Activated naive CD8-positive, alpha-beta T cell treated with anti-CD3 and anti-CD28 coated beads, Interleukin-2, amount 50 U/mL, for 24 hours (primary cell): ENCODE results near the gene FDXR.

Experiments used
- ATAC-seq: fragments of 150-1000 bp; cut with Tn5 transposase; one replicate; pipeline ENCODE4 v1.10.0; 2021
- DNase-seq: peaks from one replicate; pipeline ENCODE4 v3.0.0; 2021
- H3K27ac Mint-ChIP-seq: one replicate; pipeline ENCODE4 v1.8.0; 2021; ENCODE audit warnings: mild to moderate bottlenecking, mixed read lengths
- H3K27me3 Mint-ChIP-seq: one replicate; pipeline ENCODE4 v1.8.0; 2021; ENCODE audit warnings: mixed read lengths
- H3K36me3 Mint-ChIP-seq: one replicate; pipeline ENCODE4 v1.8.0; 2021; ENCODE audit warnings: low read depth, mixed read lengths
- H3K4me1 Mint-ChIP-seq: one replicate; pipeline ENCODE4 v1.8.0; 2021; ENCODE audit warnings: mixed read lengths
- H3K4me3 Mint-ChIP-seq: one replicate; pipeline ENCODE4 v1.8.0; 2021; ENCODE audit warnings: mild to moderate bottlenecking, moderate library complexity, mixed read lengths
- H3K9me3 Mint-ChIP-seq: one replicate; pipeline ENCODE4 v1.8.0; 2021; ENCODE audit warnings: mixed read lengths

Gene FDXR

GRCh38 chr17:74860229-74860871 is 12.4 kb downstream of the FDXR start:
- Mint-ChIP-seq H3K9me3 (no peaks in the 10 kb centered on the region), H3K27me3 (peaks cover 51% of the 10 kb centered on the region), H3K4me1 (peaks cover 10% of the 10 kb centered on the region), H3K27ac (no peak overlapping the region), H3K36me3 (no peaks in the 10 kb centered on the region), H3K4me3 (peak overlapping the region; percentile 45)
- DNase-seq: no peak
- no peak for ATAC-seq

- ATAC-seq: no peak
- no peak for DNase-seq
- peaks cover 56% of the 10 kb centered on the region for H3K27me3 Mint-ChIP-seq
Measured at GRCh38 chr17:74859459-74860228, 13.2 kb downstream of the FDXR start, which contains the start of gene GRIN2C. GRIN2C (minus strand) TSS chr17:74859885; CDS start chr17:74855092, 4,793 bp downstream.

GRCh38 chr17:74858672-74859458 is 13.9 kb downstream of the FDXR start:
- H3K9me3 Mint-ChIP-seq: no peaks in the 10 kb centered on the region
- DNase-seq (no peak), ATAC-seq (no peak)
- no peak overlapping the region for H3K4me3 Mint-ChIP-seq
- peaks cover 61% of the 10 kb centered on the region for H3K27me3 Mint-ChIP-seq
- H3K4me1 Mint-ChIP-seq: peaks cover 10% of the 10 kb centered on the region
- no peaks in the 10 kb centered on the region for H3K36me3 Mint-ChIP-seq
- H3K27ac Mint-ChIP-seq: no peak overlapping the region

More at GRCh38 chr17:74859459-74860228, 13.2 kb downstream of the FDXR start, which contains the start of gene GRIN2C:
- Mint-ChIP-seq H3K36me3 (no peaks in the 10 kb centered on the region), H3K9me3 (no peaks in the 10 kb centered on the region), H3K27ac (no peak within 1 kb of the TSS), H3K4me1 (peaks cover 10% of the 10 kb centered on the region), H3K4me3 (peak within 1 kb of the TSS; percentile 45)

- no peaks in the 10 kb centered on the region for H3K9me3 Mint-ChIP-seq
- no peak for ATAC-seq
- DNase-seq: no peak
- peaks cover 13% of the 10 kb centered on the region for H3K4me1 Mint-ChIP-seq
- peaks cover 68% of the 10 kb centered on the region for H3K27me3 Mint-ChIP-seq
- H3K36me3 Mint-ChIP-seq: no peaks in the 10 kb centered on the region
- H3K4me3 Mint-ChIP-seq: no peak overlapping the region
- no peak overlapping the region for H3K27ac Mint-ChIP-seq
Measured at GRCh38 chr17:74857191-74857590, 15.6 kb downstream of the FDXR start.

GRCh38 chr17:74856112-74856511 is 16.7 kb downstream of the FDXR start:
- ATAC-seq: no peak
- no peaks in the 10 kb centered on the region for H3K36me3 Mint-ChIP-seq
- H3K27me3 Mint-ChIP-seq: peaks cover 66% of the 10 kb centered on the region
- H3K27ac Mint-ChIP-seq: no peak overlapping the region
- H3K4me3 Mint-ChIP-seq: no peak overlapping the region
- H3K9me3 Mint-ChIP-seq: no peaks in the 10 kb centered on the region
- peaks cover 8% of the 10 kb centered on the region for H3K4me1 Mint-ChIP-seq
- DNase-seq: no peak

- Mint-ChIP-seq H3K27ac (no peak overlapping the region), H3K4me1 (peaks cover 6% of the 10 kb centered on the region), H3K4me3 (no peak overlapping the region), H3K27me3 (peaks cover 66% of the 10 kb centered on the region), H3K36me3 (no peaks in the 10 kb centered on the region), H3K9me3 (no peaks in the 10 kb centered on the region)
- DNase-seq (no peak), ATAC-seq (no peak)
Measured at GRCh38 chr17:74855323-74855722, 17.5 kb downstream of the FDXR start.

- H3K27me3 Mint-ChIP-seq: peaks cover 62% of the 10 kb centered on the region
- ATAC-seq (no peak), DNase-seq (no peak)
- no peaks in the 10 kb centered on the region for H3K9me3 Mint-ChIP-seq
- no peak overlapping the region for H3K4me3 Mint-ChIP-seq
- H3K36me3 Mint-ChIP-seq: no peaks in the 10 kb centered on the region
- H3K27ac Mint-ChIP-seq: no peak overlapping the region
- peaks cover 4% of the 10 kb centered on the region for H3K4me1 Mint-ChIP-seq
Measured at GRCh38 chr17:74854792-74855191, 18.0 kb downstream of the FDXR start.

GRCh38 chr17:74853669-74854068 is 19.1 kb downstream of the FDXR start:
- ATAC-seq (no peak), DNase-seq (no peak)
- peaks cover 55% of the 10 kb centered on the region for H3K27me3 Mint-ChIP-seq
- H3K4me3 Mint-ChIP-seq: no peak overlapping the region
- H3K36me3 Mint-ChIP-seq: no peaks in the 10 kb centered on the region
- peaks cover 3% of the 10 kb centered on the region for H3K4me1 Mint-ChIP-seq
- no peak overlapping the region for H3K27ac Mint-ChIP-seq
- H3K9me3 Mint-ChIP-seq: no peaks in the 10 kb centered on the region

GRCh38 chr17:74853048-74853397 is 19.8 kb downstream of the FDXR start:
- ATAC-seq (no peak), DNase-seq (no peak)
- Mint-ChIP-seq H3K9me3 (no peaks in the 10 kb centered on the region), H3K27me3 (peaks cover 52% of the 10 kb centered on the region), H3K27ac (no peak overlapping the region), H3K4me1 (peaks cover 3% of the 10 kb centered on the region), H3K4me3 (peak overlapping the region; percentile 65), H3K36me3 (no peaks in the 10 kb centered on the region)

- peak; percentile 70 for ATAC-seq
- Mint-ChIP-seq H3K4me3 (peak overlapping the region; percentile 65), H3K27ac (no peak overlapping the region), H3K9me3 (no peaks in the 10 kb centered on the region), H3K27me3 (peaks cover 48% of the 10 kb centered on the region), H3K4me1 (peaks cover 3% of the 10 kb centered on the region), H3K36me3 (no peaks in the 10 kb centered on the region)
- peak; percentile 57 for DNase-seq
Measured at GRCh38 chr17:74852237-74853047, 20.4 kb downstream of the FDXR start.

GRCh38 chr17:74851612-74852236 is 21.1 kb downstream of the FDXR start:
- ATAC-seq (no peak), DNase-seq (no peak)
- H3K27ac Mint-ChIP-seq: no peak overlapping the region
- peaks cover 42% of the 10 kb centered on the region for H3K27me3 Mint-ChIP-seq
- no peak overlapping the region for H3K4me3 Mint-ChIP-seq
- no peaks in the 10 kb centered on the region for H3K9me3 Mint-ChIP-seq
- no peaks in the 10 kb centered on the region for H3K36me3 Mint-ChIP-seq
- H3K4me1 Mint-ChIP-seq: peaks cover 3% of the 10 kb centered on the region

- Mint-ChIP-seq H3K9me3 (no peaks in the 10 kb centered on the region), H3K4me3 (no peak overlapping the region), H3K4me1 (peaks cover 3% of the 10 kb centered on the region), H3K36me3 (no peaks in the 10 kb centered on the region), H3K27ac (no peak overlapping the region), H3K27me3 (peaks cover 36% of the 10 kb centered on the region)
- no peak for ATAC-seq
- DNase-seq: no peak
Measured at GRCh38 chr17:74850914-74851313, 21.9 kb downstream of the FDXR start.

- ATAC-seq (no peak), DNase-seq (no peak)
- no peaks in the 10 kb centered on the region for H3K36me3 Mint-ChIP-seq
- H3K4me1 Mint-ChIP-seq: peaks cover 3% of the 10 kb centered on the region
- H3K27me3 Mint-ChIP-seq: peaks cover 30% of the 10 kb centered on the region
- H3K9me3 Mint-ChIP-seq: no peaks in the 10 kb centered on the region
- H3K27ac Mint-ChIP-seq: no peak overlapping the region
- no peak overlapping the region for H3K4me3 Mint-ChIP-seq
Measured at GRCh38 chr17:74850310-74850709, 22.5 kb downstream of the FDXR start.
